HG03159 (cell line): ENCODE measurements around the gene KCNK1.
A peak's percentile ranks its signal among the peaks of the same experiment; 100 is the strongest.
"Not testable (repeated sequence)": the region's sequence is repeated elsewhere in the genome, so short reads cannot be mapped to it uniquely, and the experiment has no call there.

Source experiments
- ATAC-seq: cut with Tn5 transposase; IDR thresholded peaks from one replicate; pipeline ENCODE4 v1.9.1; 2021; ENCODE audit warnings: mild to moderate bottlenecking, moderate library complexity; ENCODE audit not compliant: unreplicated experiment

KCNK1 gene

DNA sequence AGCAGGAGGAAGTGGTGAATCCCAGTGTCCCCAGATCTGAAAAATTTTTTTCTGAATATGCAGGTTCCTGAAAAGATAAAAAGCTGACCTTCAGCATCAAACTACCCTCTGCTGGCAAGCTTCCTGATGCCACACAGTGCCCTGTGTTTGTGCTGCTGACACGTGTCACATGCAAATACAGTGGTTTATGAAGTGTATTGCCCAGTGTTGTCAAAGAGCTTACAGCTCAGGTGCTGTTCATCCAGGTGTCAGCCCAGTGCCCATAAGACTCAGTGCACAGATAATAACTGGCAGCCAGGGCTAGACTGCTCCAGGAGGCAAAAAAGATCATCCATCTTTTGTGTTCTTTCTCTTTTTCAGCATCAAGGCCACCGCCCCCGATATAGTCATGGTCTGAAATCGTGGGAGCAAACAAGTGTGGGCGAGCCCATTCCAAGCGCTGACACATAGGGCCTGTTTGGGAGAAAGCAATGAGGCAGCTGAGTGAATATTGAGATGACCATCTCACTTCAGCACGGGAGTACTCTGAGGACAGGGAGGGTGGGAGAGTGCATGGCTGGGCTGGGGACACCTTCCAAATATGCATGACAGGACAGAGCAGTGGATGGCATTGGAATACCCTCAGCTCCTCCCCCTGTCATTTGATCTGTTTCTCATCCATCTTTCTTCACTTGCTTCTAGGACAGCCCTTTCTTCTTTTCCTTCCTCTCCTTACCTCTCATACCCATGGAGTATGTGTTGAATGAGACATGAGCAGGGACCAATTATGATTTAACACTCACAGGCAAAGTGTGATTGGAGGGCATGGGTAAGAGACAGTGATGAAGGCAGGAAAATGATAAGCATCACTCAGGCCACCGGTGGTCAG, 6.4 kb upstream of the KCNK1 start:
- ATAC-seq: peak; percentile 66

- ATAC-seq: no peak
These were observed 4.9 kb upstream of the KCNK1 start for GRCh38 chr1:233608988-233609387.

GRCh38 chr1:233609926-233610325, 4.0 kb upstream of the KCNK1 start:
- no peak for ATAC-seq

- no peak for ATAC-seq
These were observed 3.3 kb upstream of the KCNK1 start for GRCh38 chr1:233610628-233611027.

GRCh38 chr1:233611363-233611762, 2.5 kb upstream of the KCNK1 start:
- ATAC-seq: not testable (repeated sequence)

DNA sequence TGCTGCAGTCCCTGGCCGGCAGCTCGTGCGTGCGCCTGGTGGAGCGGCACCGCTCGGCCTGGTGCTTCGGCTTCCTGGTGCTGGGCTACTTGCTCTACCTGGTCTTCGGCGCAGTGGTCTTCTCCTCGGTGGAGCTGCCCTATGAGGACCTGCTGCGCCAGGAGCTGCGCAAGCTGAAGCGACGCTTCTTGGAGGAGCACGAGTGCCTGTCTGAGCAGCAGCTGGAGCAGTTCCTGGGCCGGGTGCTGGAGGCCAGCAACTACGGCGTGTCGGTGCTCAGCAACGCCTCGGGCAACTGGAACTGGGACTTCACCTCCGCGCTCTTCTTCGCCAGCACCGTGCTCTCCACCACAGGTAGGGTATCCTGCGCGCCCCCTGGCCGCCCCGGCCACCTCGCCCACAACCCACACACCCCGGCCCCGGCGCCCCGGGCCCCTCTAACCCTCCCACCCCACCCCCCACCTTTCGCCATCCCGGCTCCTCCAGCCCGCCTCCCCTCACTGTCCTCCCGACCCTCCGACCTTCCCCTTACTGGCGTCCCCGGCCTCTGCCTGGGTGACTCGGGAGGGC, 352 bp downstream of the KCNK1 start:
- peak; percentile 41 for ATAC-seq

DNA sequence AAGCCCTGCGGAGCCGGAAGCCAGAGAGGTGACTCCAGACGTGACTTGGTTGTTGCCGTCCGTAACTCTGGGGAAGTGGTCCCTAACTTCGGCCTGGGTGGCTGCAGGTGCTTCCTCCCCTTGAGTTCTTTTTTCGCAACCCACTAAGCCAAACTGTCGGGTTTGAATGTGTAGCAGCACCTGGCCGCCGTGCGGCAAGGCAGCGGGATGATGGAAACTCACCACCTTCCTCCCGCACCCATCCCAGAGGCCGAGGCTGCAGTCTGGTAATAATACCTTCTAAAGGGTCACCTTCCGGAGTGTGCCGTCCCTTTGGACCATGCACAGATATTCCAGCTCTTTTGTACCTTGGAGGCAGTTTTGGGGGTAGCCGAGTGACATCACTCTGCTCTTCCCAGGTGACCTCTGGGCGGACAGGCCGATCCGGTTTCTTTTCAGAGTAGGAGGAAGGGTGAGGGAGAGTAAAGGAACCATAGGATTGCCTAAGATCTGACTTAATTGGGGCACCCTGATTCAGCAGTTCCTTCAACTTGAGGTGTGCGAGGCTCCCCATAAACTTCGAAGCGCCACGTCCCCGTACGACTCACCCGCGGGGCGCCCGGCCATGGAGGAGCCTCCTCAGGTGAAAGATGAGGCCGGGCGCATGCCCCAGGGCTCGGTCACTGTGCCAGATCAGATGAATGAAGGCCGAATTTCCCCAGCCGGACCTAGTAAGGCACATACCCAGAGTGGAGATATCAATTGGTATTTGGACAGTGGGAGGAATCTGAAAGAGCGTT, 1.0 kb downstream of the KCNK1 start:
- ATAC-seq: peak; percentile 53

- no peak for ATAC-seq
These were observed 1.7 kb downstream of the KCNK1 start for GRCh38 chr1:233615571-233615970.

GRCh38 chr1:233617025-233617424, 3.1 kb downstream of the KCNK1 start:
- no peak for ATAC-seq

DNA sequence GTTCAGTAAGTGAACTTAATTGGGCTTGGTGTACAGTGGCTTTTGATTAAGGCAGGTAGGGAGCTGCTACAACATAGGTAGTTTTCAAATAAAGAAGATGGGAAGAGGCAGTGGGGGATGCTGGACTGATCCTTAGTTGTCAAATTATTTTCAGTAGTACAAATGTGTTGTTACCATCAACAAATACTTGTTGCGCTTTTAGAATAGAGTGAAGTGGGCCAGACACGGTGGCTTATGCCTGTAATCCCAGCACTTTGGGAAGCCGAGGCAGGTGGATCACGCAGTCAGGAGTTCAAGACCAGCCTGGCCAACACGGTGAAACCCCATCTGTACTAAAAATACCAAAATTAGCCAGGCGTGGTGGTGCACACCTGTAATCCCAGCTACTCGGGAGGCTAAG, 5.5 kb downstream of the KCNK1 start:
- not testable (repeated sequence) for ATAC-seq

- ATAC-seq: no peak
These were observed 6.2 kb downstream of the KCNK1 start for GRCh38 chr1:233620065-233620464.

GRCh38 chr1:233621923-233622322, 8.0 kb downstream of the KCNK1 start:
- no peak for ATAC-seq

GRCh38 chr1:233624289-233624688, 10.4 kb downstream of the KCNK1 start:
- no peak for ATAC-seq

- ATAC-seq: no peak
These were observed 11.2 kb downstream of the KCNK1 start for GRCh38 chr1:233625087-233625486.

DNA sequence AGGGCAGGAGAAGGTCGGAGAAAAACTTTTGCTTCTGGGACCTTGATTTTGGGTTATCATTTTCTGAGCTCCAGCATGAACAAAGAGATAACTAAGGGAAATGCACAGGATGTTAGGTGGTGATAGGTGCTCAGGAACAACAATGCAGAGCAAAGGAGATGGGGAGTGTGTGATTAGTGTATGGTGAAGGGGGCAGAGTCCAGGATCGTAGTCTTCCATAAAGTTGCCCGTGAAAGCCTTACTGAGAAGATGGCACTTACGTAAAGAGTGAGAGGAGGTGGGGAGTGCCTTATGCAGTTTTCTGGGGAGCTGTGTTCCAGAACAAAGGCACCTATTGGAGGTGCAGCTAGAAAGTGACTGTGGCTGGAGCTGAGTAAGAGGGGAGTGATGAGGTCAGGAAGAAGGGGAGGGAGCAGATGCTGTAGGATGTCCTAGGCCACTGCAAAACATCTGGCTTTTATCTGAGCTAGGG, 11.6 kb downstream of the KCNK1 start:
- ATAC-seq: no peak

DNA sequence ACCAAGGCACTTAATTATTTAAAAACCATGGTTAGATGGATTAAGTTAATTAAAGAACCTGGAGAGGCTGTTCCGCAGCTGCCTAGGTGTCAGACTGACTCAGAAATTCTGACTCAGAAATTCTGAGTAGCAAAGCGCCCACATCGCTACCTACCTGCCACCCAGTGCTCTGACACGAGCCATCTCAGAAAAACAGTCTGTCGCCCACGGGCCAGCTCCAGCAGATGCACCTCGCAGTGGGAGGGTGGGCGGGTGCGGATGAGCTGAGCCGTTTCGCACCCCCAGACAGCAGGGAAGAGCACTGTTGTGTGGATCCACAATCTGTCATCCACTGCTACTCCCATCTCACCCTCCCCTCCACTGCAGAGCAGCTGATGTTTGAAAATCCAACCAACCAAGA, 13.5 kb downstream of the KCNK1 start:
- no peak for ATAC-seq

DNA sequence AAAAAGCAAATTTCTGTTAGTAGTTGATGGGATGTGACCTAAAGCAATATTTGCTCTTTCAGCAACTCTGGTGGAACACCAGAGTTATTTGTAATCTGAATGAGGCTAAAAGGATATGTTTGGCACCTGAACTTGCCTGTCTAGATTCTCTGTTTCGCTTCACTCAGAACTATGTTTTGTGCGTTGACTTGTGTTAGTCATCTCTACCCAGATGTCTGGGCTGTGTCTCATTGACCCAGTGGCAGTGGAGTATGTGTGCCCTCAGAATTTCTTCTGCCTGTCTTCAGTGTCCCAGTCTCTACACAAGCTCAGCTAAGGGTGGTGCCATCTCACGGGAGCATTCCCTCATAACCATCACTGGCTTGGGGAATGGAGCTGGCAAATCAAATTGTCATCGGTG, 13.9 kb downstream of the KCNK1 start:
- peak; percentile 63 for ATAC-seq

- ATAC-seq: no peak
These were observed 15.5 kb downstream of the KCNK1 start for GRCh38 chr1:233629305-233629935.

DNA sequence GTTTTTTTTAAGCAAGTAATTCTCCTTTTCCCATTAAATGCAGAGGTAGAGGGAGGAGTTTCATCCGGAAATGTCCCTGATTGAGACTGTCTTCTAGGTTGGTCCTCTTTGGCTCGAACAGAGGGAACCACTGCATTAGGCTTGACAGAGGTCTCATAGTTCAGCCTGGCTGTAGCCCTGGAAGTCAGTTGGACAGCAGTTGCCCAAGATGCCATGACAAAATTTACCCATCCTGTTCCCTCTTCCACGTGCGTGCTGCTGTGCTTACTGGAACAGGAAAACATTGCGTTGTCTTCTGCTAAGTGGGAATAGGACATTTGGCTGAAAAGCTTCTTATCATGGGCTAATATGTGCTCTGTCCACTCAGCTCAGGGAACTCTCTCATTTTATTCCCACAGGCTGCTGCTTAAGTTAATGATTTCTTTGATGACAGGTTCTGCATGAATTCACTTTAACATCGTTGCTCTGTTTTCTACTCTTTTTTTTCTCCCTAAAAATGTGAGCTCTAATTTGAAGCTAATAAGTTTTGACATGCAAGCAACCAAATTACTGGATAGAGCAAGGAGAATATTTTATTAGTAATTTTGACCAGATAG, 18.0 kb downstream of the KCNK1 start:
- no peak for ATAC-seq

DNA sequence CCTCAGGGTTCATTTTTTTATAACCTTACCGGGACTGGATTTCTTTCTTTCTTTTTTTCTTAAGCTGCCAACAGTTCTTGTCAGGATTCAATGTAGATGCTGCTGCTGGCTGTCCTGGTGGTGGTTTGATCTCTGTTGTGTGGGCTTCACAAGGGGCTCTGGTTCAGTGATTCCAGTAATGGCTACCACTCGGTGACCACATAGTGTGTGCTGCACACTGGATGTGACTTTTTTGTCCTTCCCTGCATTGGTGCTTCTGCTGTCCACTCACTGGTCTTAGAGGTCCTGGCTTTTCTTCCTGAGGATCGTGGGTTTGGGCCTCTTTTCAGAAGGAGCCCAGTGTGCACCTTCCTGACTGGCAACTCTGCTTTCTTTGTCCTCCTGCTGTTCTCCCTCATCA, 18.5 kb downstream of the KCNK1 start:
- ATAC-seq: no peak
